ENCODE data around the gene SHF.
A peak's percentile ranks its signal among the peaks of the same experiment; 100 is the strongest.

SHF gene

GRCh38 chr15:45171912-45172311 lies 15.9 kb downstream of the SHF start:
- no peak for TF ChIP-seq CTCF (IDR thresholded peaks at IDR 0.05)

GRCh38 chr15:45169608-45170480 lies 17.9 kb downstream of the SHF start:
- TF ChIP-seq CTCF (IDR thresholded peaks at IDR 0.05) = no peak

- TF ChIP-seq CTCF (IDR thresholded peaks at IDR 0.05) = no peak
These were observed 18.8 kb downstream of the SHF start for GRCh38 chr15:45168751-45169551.

DNA sequence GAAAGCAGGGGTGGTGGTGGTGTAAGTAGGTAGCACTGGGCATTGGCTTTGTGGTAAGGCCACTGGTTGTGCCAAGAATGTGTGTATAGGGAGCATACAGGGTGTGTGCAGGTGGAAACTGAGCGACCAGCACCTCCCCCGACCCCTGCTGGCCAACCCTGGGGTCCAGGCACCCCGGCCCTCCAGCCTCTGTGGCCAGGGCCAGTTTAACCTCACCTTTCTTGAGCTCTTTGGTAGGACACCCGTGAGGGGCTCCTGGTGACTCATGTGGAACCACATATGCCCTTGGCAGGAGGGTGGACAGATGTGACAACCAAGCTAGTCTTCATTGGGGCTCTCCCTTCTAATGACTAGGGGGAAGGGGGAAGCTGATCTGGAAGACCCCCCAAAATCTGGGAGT lies 19.5 kb downstream of the SHF start:
- TF ChIP-seq CTCF (IDR thresholded peaks at IDR 0.05) = no peak

DNA sequence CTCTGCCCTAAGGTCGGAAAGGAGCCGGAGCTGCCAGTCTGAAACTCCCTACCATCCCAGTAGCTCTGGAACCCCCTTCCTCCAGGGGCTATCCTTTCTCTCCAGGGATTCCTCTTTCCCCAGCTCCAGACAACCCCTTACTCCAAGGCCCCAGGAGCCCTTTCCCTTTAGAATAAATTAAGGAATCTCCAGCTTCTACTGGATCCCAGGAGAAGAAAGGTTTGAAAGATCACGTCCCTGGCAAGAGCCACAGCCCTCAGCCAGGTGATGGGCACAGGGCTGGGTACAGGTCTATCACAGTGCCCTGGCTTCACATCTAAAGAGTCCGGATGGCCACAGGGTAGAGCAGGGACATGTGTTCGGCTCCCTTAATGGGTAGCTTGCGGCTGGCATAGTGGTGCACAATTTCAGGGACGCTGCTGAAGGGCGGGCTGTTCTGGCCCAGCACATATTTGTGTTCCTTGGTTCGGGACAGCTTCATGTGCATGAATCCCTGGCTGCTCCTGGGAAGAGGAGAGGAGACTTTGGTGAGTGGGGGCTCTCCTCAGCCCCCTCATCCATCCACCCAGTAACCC lies 20.0 kb downstream of the SHF start:
- TF ChIP-seq CTCF (IDR thresholded peaks at IDR 0.05) = no peak

GRCh38 chr15:45166834-45167630 lies 20.7 kb downstream of the SHF start:
- TF ChIP-seq CTCF (IDR thresholded peaks at IDR 0.05) = peak; percentile 56

GRCh38 chr15:45165536-45165935 lies 22.2 kb downstream of the SHF start:
- TF ChIP-seq CTCF (IDR thresholded peaks at IDR 0.05) = no peak

Measured in LNCAP (cell line).